Measurements from ENCODE around the gene CALHM3.

CALHM3 gene

GRCh38 chr10:103472005-103472404, 7.0 kb downstream of the CALHM3 start:
- no peak for TF ChIP-seq CTCF (conservative IDR thresholded peaks at IDR 0.05; ENCODE audit: control insufficient read depth, insufficient read depth, low read depth, low read length)
- no peak overlapping the region for H3K4me3 ChIP-seq (ENCODE audit: control insufficient read depth, low read depth, low read length)
- no peak for DNase-seq (ENCODE audit: low read depth)

- peak; percentile 78 for DNase-seq (ENCODE audit: low read depth)
- no peak for TF ChIP-seq CTCF (conservative IDR thresholded peaks at IDR 0.05; ENCODE audit: control insufficient read depth, insufficient read depth, low read depth, low read length)
- H3K4me3 ChIP-seq (ENCODE audit: control insufficient read depth, low read depth, low read length) = no peak overlapping the region
Observed at GRCh38 chr10:103470761-103471653, 8.0 kb downstream of the CALHM3 start.

- TF ChIP-seq CTCF (conservative IDR thresholded peaks at IDR 0.05; ENCODE audit: control insufficient read depth, insufficient read depth, low read depth, low read length) = no peak
- no peak overlapping the region for H3K4me3 ChIP-seq (ENCODE audit: control insufficient read depth, low read depth, low read length)
- no peak for DNase-seq (ENCODE audit: low read depth)
Observed at GRCh38 chr10:103469201-103469600, 9.8 kb downstream of the CALHM3 start.

- no peak overlapping the region for H3K4me3 ChIP-seq (ENCODE audit: control insufficient read depth, low read depth, low read length)
- no peak for TF ChIP-seq CTCF (conservative IDR thresholded peaks at IDR 0.05; ENCODE audit: control insufficient read depth, insufficient read depth, low read depth, low read length)
- no peak for DNase-seq (ENCODE audit: low read depth)
Observed at GRCh38 chr10:103467406-103467805, 11.6 kb downstream of the CALHM3 start.

- no peak for DNase-seq (ENCODE audit: low read depth)
- TF ChIP-seq CTCF (conservative IDR thresholded peaks at IDR 0.05; ENCODE audit: control insufficient read depth, insufficient read depth, low read depth, low read length) = no peak
- H3K4me3 ChIP-seq (ENCODE audit: control insufficient read depth, low read depth, low read length) = no peak overlapping the region
Observed at GRCh38 chr10:103466734-103467133, 12.3 kb downstream of the CALHM3 start.

GRCh38 chr10:103465411-103466179, 13.4 kb downstream of the CALHM3 start:
- no peak for TF ChIP-seq CTCF (conservative IDR thresholded peaks at IDR 0.05; ENCODE audit: control insufficient read depth, insufficient read depth, low read depth, low read length)
- no peak for DNase-seq (ENCODE audit: low read depth)
- H3K4me3 ChIP-seq (ENCODE audit: control insufficient read depth, low read depth, low read length) = no peak overlapping the region

All from fibroblast of mammary gland (primary cell).